Breast epithelium (tissue), 4 donors: Measurements from ENCODE around the gene TOMM22. TPM values are rescaled to one million over a fixed set of nuclear protein-coding genes. Genes with fewer than 3 reads are reported as not detected.

Experiments used
- DNase-seq, 2 donors: peaks; one replicate each; pipeline ENCODE4 v3.0.0-alpha.2; 2019; ENCODE audit warnings: low spot score in 2 of 2
- H3K27ac ChIP-seq, 2 donors: fragments of 200-600 bp; sonication (generic) in 1 of 2; one replicate each; pipeline ENCODE4 v1.5.1; 2016 to 2019; ENCODE audit warnings: mild to moderate bottlenecking in 1 of 2
- H3K27me3 ChIP-seq, 2 donors: fragments of 200-600 bp; sonication (generic) in 1 of 2; one replicate each; pipeline versions ENCODE4 v1.5.1 to v1.6.0; 2017 to 2019; ENCODE audit warnings: control low read depth in 1 of 2, mild to moderate bottlenecking in 1 of 2
- H3K36me3 ChIP-seq: fragments of 200-600 bp; one replicate; pipeline ENCODE4 v1.5.1; 2019
- H3K4me1 ChIP-seq, 2 donors: fragments of 200-600 bp; sonication (generic); one replicate each; pipeline ENCODE4 v1.5.1; 2016 to 2019; ENCODE audit warnings: control low read depth in 1 of 2
- H3K4me3 ChIP-seq, 3 donors: fragments of 200-600 bp; sonication (generic); 1 replicate in 2 of 3; 2 replicates in 1 of 3; pipeline ENCODE4 v1.5.1; 2016 to 2019; ENCODE audit warnings: mild to moderate bottlenecking in 3 of 3, moderate library complexity in 2 of 3
- H3K9me3 ChIP-seq, 2 donors: fragments of 200-600 bp; sonication (generic) in 1 of 2; one replicate each; pipeline ENCODE4 v1.5.1; 2016 to 2019; ENCODE audit warnings: control low read depth in 1 of 2
- CTCF ChIP-seq, 3 donors: fragments of 450-650 bp; IDR thresholded peaks; one replicate each; pipeline ENCODE4 v1.5.1; 2016 to 2017; ENCODE audit warnings: antibody characterized with exemption in 3 of 3, mild to moderate bottlenecking in 3 of 3, moderate library complexity in 3 of 3
- POLR2A ChIP-seq: fragments of 450-650 bp; IDR thresholded peaks from one replicate; pipeline ENCODE4 v1.6.1; 2016; ENCODE audit warnings: antibody characterized with exemption, mild to moderate bottlenecking, moderate library complexity
- POLR2AphosphoS5 ChIP-seq, 3 donors: sonication (generic); formaldehyde crosslinking; IDR thresholded peaks; one replicate each; pipeline ENCODE4 v1.6.1; 2017; ENCODE audit warnings: antibody characterized with exemption in 3 of 3
- intact Hi-C: fragments of 100-400 bp; cut with DNase I; formaldehyde crosslinking; loops from one replicate; pipeline ENCODE4 v1.15.1; 2023; ENCODE audit warnings: low total_unique reads
- total RNA-seq, 3 donors: library from RNA; depleted of rRNA; stranded (reverse); fragments of >200 nt; gene quantifications; one replicate each; pipeline ENCODE4 v1.1.0, GENCODE V29; 2016

TOMM22 gene
- total RNA-seq, 3 donors from 2014 or later = 30.6 to 37.3 (median 32.8) TPM

GRCh38 chr22:38706901-38707195 lies 25.1 kb downstream of the TOMM22 start:
- no peak for DNase-seq
- H3K4me1 ChIP-seq = peaks cover 4 to 17% of the 10 kb centered on the region in 2 donors
- H3K36me3 ChIP-seq = no peaks in the 10 kb centered on the region
- intact Hi-C loops = loop anchor here (10.0 kb wide), 1 partner anchor 48 kb away; the partner anchor contains the start of gene SUN2
- peak overlapping the region; percentile 96 to 99 for H3K27ac ChIP-seq
- no peaks in the 10 kb centered on the region for H3K27me3 ChIP-seq
- H3K9me3 ChIP-seq = no peaks in the 10 kb centered on the region
- TF ChIP-seq POLR2AphosphoS5 (IDR thresholded peaks at IDR 0.05) (no peak), CTCF (IDR thresholded peaks at IDR 0.05) (no peak), POLR2A (no peak)
- H3K4me3 ChIP-seq = peak overlapping the region; percentile 83 to 90 (median 89)

- no peak for DNase-seq
- intact Hi-C loops = loop anchor here (10.0 kb wide), 1 partner anchor 47 kb away; the partner anchor contains the start of gene SUN2
- H3K27ac ChIP-seq = peak overlapping the region; percentile 96 to 99
These were observed 25.6 kb downstream of the TOMM22 start for GRCh38 chr22:38707346-38707745.

GRCh38 chr22:38707984-38708383 lies 26.2 kb downstream of the TOMM22 start:
- H3K36me3 ChIP-seq = no peaks in the 10 kb centered on the region
- intact Hi-C loops = loop anchor here (10.0 kb wide), 1 partner anchor 47 kb away; the partner anchor contains the start of gene SUN2
- no peak for DNase-seq
- no peaks in the 10 kb centered on the region for H3K9me3 ChIP-seq
- H3K27ac ChIP-seq = peak overlapping the region in 1 of 2 donors; percentile 99
- H3K4me3 ChIP-seq = no peak overlapping the region
- TF ChIP-seq POLR2AphosphoS5 (IDR thresholded peaks at IDR 0.05) = no peak
- no peak for TF ChIP-seq POLR2A
- no peak for TF ChIP-seq CTCF (IDR thresholded peaks at IDR 0.05)
- peaks cover 4 to 17% of the 10 kb centered on the region in 2 donors for H3K4me1 ChIP-seq
- no peaks in the 10 kb centered on the region for H3K27me3 ChIP-seq

More at GRCh38 chr22:38707346-38707745, 25.6 kb downstream of the TOMM22 start:
- H3K27me3 ChIP-seq = no peaks in the 10 kb centered on the region
- H3K4me3 ChIP-seq = peak overlapping the region; percentile 83 to 90 (median 89)
- H3K36me3 ChIP-seq = no peaks in the 10 kb centered on the region
- H3K9me3 ChIP-seq = no peaks in the 10 kb centered on the region
- peaks cover 4 to 17% of the 10 kb centered on the region in 2 donors for H3K4me1 ChIP-seq
- TF ChIP-seq CTCF (IDR thresholded peaks at IDR 0.05) (no peak), POLR2A (no peak), POLR2AphosphoS5 (IDR thresholded peaks at IDR 0.05) (no peak)

- TF ChIP-seq CTCF (IDR thresholded peaks at IDR 0.05) = no peak
- no peak for TF ChIP-seq POLR2AphosphoS5 (IDR thresholded peaks at IDR 0.05)
- no peak for TF ChIP-seq POLR2A
- no peak overlapping the region for H3K4me3 ChIP-seq
- peaks cover 4 to 17% of the 10 kb centered on the region in 2 donors for H3K4me1 ChIP-seq
- H3K36me3 ChIP-seq = no peaks in the 10 kb centered on the region
- H3K9me3 ChIP-seq = no peaks in the 10 kb centered on the region
- no peak overlapping the region for H3K27ac ChIP-seq
- no peak for DNase-seq
- no peaks in the 10 kb centered on the region for H3K27me3 ChIP-seq
- intact Hi-C loops = loop anchor here (10.0 kb wide), 1 partner anchor 45 kb away; the partner anchor contains the start of gene SUN2
These were observed 27.5 kb downstream of the TOMM22 start for GRCh38 chr22:38709306-38709705.

GRCh38 chr22:38710351-38710750 lies 28.6 kb downstream of the TOMM22 start:
- Histone ChIP-seq H3K27ac (no peak overlapping the region), H3K9me3 (no peaks in the 10 kb centered on the region), H3K27me3 (no peaks in the 10 kb centered on the region), H3K36me3 (no peaks in the 10 kb centered on the region), H3K4me1 (peaks cover 4 to 17% of the 10 kb centered on the region in 2 donors), H3K4me3 (no peak overlapping the region)
- TF ChIP-seq POLR2A = no peak
- TF ChIP-seq POLR2AphosphoS5 (IDR thresholded peaks at IDR 0.05) = no peak
- TF ChIP-seq CTCF (IDR thresholded peaks at IDR 0.05) = no peak
- DNase-seq = no peak
- intact Hi-C loops = no loop called here
